ENCODE measurements around the gene CHID1. TPM values are rescaled to one million over a fixed set of nuclear protein-coding genes. Genes with fewer than 3 reads are reported as not detected.

The CHID1 gene
- total and polyA plus RNA-seq, 2 donors (not counting 1 experiment from before 2014, with no cell fraction given) = 31.0 to 68.1 TPM

- 94% methylated on average over 25 of the region's 37 CpGs for WGBS (ENCODE audit: insufficient coverage)
- no peak for DNase-seq
- no peak overlapping the region for H3K27ac ChIP-seq (ENCODE audit: low read length in 2 of 2)
Measured at GRCh38 chr11:858762-859339, 51.8 kb downstream of the CHID1 start.

DNA sequence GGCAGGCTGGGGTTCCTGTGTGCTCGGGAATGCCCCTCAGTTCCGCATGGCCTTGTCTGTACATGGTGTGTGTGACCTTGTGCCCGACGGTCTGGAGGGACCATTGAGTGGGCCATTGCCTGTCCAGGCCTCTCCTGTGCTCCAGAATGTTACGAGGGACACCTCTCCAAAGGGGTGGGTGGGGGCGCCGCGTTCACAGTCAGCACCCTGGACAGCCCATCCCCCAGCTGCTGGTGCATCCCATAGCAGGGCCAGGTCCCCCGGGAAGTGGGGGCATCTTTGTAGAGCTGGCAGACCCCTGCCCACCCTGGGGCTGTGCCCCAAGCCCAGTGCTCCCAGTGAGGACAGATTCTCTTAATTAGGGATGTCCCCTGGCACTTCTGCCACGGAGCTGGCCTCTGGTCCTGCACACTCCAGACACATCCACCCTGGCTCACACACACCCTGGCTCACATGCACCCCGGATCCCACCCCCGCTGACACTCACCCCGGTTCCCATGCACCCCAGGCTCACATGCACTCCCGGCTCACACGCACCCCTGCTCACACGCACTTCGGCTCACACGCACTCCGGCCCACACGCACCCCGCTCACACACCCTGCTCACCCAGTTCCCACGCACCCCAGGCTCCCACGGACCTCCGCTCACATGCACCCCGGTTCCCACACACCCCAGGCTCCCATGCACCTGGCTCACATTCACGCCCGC, 52.4 kb downstream of the CHID1 start:
- no peak for TF ChIP-seq EZH2 (IDR thresholded peaks at IDR 0.05; ENCODE audit: borderline replicate concordance, insufficient read depth, low read depth, low read length, poor library complexity, severe bottlenecking)
- TF ChIP-seq, protein P1, sequence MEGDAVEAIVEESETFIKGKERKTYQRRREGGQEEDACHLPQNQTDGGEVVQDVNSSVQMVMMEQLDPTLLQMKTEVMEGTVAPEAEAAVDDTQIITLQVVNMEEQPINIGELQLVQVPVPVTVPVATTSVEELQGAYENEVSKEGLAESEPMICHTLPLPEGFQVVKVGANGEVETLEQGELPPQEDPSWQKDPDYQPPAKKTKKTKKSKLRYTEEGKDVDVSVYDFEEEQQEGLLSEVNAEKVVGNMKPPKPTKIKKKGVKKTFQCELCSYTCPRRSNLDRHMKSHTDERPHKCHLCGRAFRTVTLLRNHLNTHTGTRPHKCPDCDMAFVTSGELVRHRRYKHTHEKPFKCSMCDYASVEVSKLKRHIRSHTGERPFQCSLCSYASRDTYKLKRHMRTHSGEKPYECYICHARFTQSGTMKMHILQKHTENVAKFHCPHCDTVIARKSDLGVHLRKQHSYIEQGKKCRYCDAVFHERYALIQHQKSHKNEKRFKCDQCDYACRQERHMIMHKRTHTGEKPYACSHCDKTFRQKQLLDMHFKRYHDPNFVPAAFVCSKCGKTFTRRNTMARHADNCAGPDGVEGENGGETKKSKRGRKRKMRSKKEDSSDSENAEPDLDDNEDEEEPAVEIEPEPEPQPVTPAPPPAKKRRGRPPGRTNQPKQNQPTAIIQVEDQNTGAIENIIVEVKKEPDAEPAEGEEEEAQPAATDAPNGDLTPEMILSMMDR (IDR thresholded peaks at IDR 0.05) = no peak
- Histone ChIP-seq H3K27me3 (replicated peaks in 1 of 4; ENCODE audit: control extremely low read depth in 1 of 4, control insufficient read depth in 3 of 4, insufficient read depth in 4 of 4, low read length in 3 of 4) (no peaks in the 10 kb centered on the region), H3K4me1 (ENCODE audit: control insufficient read depth in 2 of 2, insufficient read depth in 2 of 2, low read length in 2 of 2) (no peaks in the 10 kb centered on the region), H4K20me1 (ENCODE audit: control insufficient read depth, insufficient read depth, low read length, poor library complexity, severe bottlenecking) (no peaks in the 10 kb centered on the region), H3K36me3 (replicated peaks in 1 of 2; ENCODE audit: control extremely low read depth in 1 of 2, control insufficient read depth in 1 of 2, extremely low read depth in 1 of 2, insufficient read depth in 2 of 2, low read length in 1 of 2) (no peaks in the 10 kb centered on the region), H3K9ac (ENCODE audit: low read length) (no peak overlapping the region), H3K79me2 (ENCODE audit: control insufficient read depth, insufficient read depth, low read length) (no peaks in the 10 kb centered on the region), H3K27ac (ENCODE audit: low read length in 2 of 2) (no peak overlapping the region), H3K9me3 (ENCODE audit: control extremely low read depth in 1 of 3, control insufficient read depth in 2 of 3, insufficient read depth in 1 of 3, low read length in 2 of 3) (no peaks in the 10 kb centered on the region), H3K4me3 (ENCODE audit: control extremely low read depth in 1 of 5, extremely low read depth in 1 of 5, insufficient read depth in 1 of 5, low read depth in 2 of 5, low read length in 4 of 5) (no peak overlapping the region), H2AFZ (ENCODE audit: insufficient read depth, low read depth, low read length, poor library complexity, severe bottlenecking) (no peak overlapping the region), H3K4me2 (replicated peaks; ENCODE audit: low read depth, low read length, poor library complexity, severe bottlenecking) (no peak overlapping the region)
- Mint-ChIP-seq H3K27me3 (no peaks in the 10 kb centered on the region), H3K27ac (no peak overlapping the region), H3K4me1 (no peaks in the 10 kb centered on the region), H3K4me3 (no peak overlapping the region), H3K9me3 (ENCODE audit: insufficient read depth) (no peaks in the 10 kb centered on the region)
- DNase-seq (no peak), ATAC-seq (ENCODE audit: low read depth) (no peak)
- 91% methylated on average over 27 of the region's 27 CpGs for WGBS (ENCODE audit: insufficient coverage)
- intact Hi-C loops (cut with micrococcal nuclease) = no loop called here
- ChIA-PET CTCF (no interaction called here), POLR2A (no interaction called here)

More at GRCh38 chr11:858762-859339, 51.8 kb downstream of the CHID1 start:
- Histone ChIP-seq H3K27me3 (replicated peaks in 1 of 4; ENCODE audit: control extremely low read depth in 1 of 4, control insufficient read depth in 3 of 4, insufficient read depth in 4 of 4, low read length in 3 of 4) (no peaks in the 10 kb centered on the region), H2AFZ (ENCODE audit: insufficient read depth, low read depth, low read length, poor library complexity, severe bottlenecking) (no peak overlapping the region), H4K20me1 (ENCODE audit: control insufficient read depth, insufficient read depth, low read length, poor library complexity, severe bottlenecking) (no peaks in the 10 kb centered on the region), H3K9ac (ENCODE audit: low read length) (no peak overlapping the region), H3K9me3 (ENCODE audit: control extremely low read depth in 1 of 3, control insufficient read depth in 2 of 3, insufficient read depth in 1 of 3, low read length in 2 of 3) (no peaks in the 10 kb centered on the region), H3K79me2 (ENCODE audit: control insufficient read depth, insufficient read depth, low read length) (no peaks in the 10 kb centered on the region), H3K4me3 (ENCODE audit: control extremely low read depth in 1 of 5, extremely low read depth in 1 of 5, insufficient read depth in 1 of 5, low read depth in 2 of 5, low read length in 4 of 5) (no peak overlapping the region), H3K36me3 (replicated peaks in 1 of 2; ENCODE audit: control extremely low read depth in 1 of 2, control insufficient read depth in 1 of 2, extremely low read depth in 1 of 2, insufficient read depth in 2 of 2, low read length in 1 of 2) (no peaks in the 10 kb centered on the region), H3K4me1 (ENCODE audit: control insufficient read depth in 2 of 2, insufficient read depth in 2 of 2, low read length in 2 of 2) (no peaks in the 10 kb centered on the region), H3K4me2 (replicated peaks; ENCODE audit: low read depth, low read length, poor library complexity, severe bottlenecking) (no peak overlapping the region)
- no peak for ATAC-seq (ENCODE audit: low read depth)
- H3K27me3 Mint-ChIP-seq = no peaks in the 10 kb centered on the region
- no peak overlapping the region for H3K4me3 Mint-ChIP-seq
- POLR2A ChIA-PET = no interaction called here
- H3K27ac Mint-ChIP-seq = no peak overlapping the region
- H3K4me1 Mint-ChIP-seq = no peaks in the 10 kb centered on the region
- no peak for TF ChIP-seq EZH2 (IDR thresholded peaks at IDR 0.05; ENCODE audit: borderline replicate concordance, insufficient read depth, low read depth, low read length, poor library complexity, severe bottlenecking)
- TF ChIP-seq, protein P1 (IDR thresholded peaks at IDR 0.05) = no peak
- intact Hi-C loops (cut with micrococcal nuclease) = no loop called here
- no peaks in the 10 kb centered on the region for H3K9me3 Mint-ChIP-seq (ENCODE audit: insufficient read depth)
- CTCF ChIA-PET = no interaction called here
